WTC11 (cell line): ENCODE results near the gene MTUS2.

ENCODE experiments used
- CTCF ChIP-seq: fragments of 200-600 bp; IDR thresholded peaks from 2 replicates; pipeline ENCODE4 v1.8.0; 2022; ENCODE audit warnings: antibody characterized with exemption
- ESRRA ChIP-seq: sonication (generic); formaldehyde crosslinking; IDR thresholded peaks from 2 replicates; pipeline ENCODE4 v1.8.1; 2022; ENCODE audit warnings: mild to moderate bottlenecking, missing genetic modification reagents, borderline replicate concordance
- MAX ChIP-seq: sonication (generic); formaldehyde crosslinking; IDR thresholded peaks from 2 replicates; pipeline ENCODE4 v1.8.0; 2022; ENCODE audit warnings: mild to moderate bottlenecking, missing genetic modification reagents
- TF ChIP-seq, protein P1 (sequence below): sonication (generic); formaldehyde crosslinking; IDR thresholded peaks from 2 replicates; pipeline ENCODE4 v1.8.0; 2022; ENCODE audit warnings: mild to moderate bottlenecking, missing genetic modification reagents
- TF ChIP-seq, protein P2 (sequence below): sonication (generic); formaldehyde crosslinking; IDR thresholded peaks from 2 replicates; pipeline ENCODE4 v1.8.0; 2023; ENCODE audit warnings: mild to moderate bottlenecking, missing genetic modification reagents
- TF ChIP-seq, protein P3 (sequence below): fragments of 250-450 bp; sonication (Bioruptor Pico); IDR thresholded peaks from 2 replicates; pipeline ENCODE4 v1.9.0; 2021; ENCODE audit warnings: mild to moderate bottlenecking

DNA sequence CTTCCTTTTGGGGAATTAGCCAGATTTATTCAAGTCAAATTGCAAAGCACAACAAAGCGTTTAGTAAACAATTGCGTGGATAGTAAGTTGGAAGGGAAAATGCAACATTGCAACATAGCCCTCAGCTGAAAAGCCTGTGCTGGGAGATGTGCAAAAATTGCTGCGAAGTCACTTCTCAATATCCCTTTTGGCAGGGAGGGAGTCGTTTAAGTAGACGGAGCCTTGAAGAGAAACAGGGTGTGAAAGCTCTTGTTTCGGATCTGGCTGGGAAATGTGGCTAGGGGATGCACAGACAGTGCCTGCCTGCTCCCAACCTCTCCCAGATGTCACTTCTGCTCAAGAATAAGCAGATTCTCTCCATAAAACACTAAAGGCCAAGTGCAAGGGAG, 718.5 kb downstream of the MTUS2 start:
- TF ChIP-seq CTCF, result no peak
- no peak for TF ChIP-seq ESRRA
- TF ChIP-seq, protein P1, sequence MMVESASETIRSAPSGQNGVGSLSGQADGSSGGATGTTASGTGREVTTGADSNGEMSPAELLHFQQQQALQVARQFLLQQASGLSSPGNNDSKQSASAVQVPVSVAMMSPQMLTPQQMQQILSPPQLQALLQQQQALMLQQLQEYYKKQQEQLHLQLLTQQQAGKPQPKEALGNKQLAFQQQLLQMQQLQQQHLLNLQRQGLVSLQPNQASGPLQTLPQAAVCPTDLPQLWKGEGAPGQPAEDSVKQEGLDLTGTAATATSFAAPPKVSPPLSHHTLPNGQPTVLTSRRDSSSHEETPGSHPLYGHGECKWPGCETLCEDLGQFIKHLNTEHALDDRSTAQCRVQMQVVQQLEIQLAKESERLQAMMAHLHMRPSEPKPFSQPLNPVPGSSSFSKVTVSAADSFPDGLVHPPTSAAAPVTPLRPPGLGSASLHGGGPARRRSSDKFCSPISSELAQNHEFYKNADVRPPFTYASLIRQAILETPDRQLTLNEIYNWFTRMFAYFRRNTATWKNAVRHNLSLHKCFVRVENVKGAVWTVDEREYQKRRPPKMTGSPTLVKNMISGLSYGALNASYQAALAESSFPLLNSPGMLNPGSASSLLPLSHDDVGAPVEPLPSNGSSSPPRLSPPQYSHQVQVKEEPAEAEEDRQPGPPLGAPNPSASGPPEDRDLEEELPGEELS (CRISPR knock-in tag), result no peak
- TF ChIP-seq MAX (CRISPR knock-in tag), result no peak
- TF ChIP-seq, protein P2, sequence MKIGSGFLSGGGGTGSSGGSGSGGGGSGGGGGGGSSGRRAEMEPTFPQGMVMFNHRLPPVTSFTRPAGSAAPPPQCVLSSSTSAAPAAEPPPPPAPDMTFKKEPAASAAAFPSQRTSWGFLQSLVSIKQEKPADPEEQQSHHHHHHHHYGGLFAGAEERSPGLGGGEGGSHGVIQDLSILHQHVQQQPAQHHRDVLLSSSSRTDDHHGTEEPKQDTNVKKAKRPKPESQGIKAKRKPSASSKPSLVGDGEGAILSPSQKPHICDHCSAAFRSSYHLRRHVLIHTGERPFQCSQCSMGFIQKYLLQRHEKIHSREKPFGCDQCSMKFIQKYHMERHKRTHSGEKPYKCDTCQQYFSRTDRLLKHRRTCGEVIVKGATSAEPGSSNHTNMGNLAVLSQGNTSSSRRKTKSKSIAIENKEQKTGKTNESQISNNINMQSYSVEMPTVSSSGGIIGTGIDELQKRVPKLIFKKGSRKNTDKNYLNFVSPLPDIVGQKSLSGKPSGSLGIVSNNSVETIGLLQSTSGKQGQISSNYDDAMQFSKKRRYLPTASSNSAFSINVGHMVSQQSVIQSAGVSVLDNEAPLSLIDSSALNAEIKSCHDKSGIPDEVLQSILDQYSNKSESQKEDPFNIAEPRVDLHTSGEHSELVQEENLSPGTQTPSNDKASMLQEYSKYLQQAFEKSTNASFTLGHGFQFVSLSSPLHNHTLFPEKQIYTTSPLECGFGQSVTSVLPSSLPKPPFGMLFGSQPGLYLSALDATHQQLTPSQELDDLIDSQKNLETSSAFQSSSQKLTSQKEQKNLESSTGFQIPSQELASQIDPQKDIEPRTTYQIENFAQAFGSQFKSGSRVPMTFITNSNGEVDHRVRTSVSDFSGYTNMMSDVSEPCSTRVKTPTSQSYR (CRISPR knock-in tag), result no peak
- TF ChIP-seq, protein P3, sequence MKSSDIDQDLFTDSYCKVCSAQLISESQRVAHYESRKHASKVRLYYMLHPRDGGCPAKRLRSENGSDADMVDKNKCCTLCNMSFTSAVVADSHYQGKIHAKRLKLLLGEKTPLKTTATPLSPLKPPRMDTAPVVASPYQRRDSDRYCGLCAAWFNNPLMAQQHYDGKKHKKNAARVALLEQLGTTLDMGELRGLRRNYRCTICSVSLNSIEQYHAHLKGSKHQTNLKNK (CRISPR knock-in tag), result no peak
